GM18502 (cell line): Measurements from ENCODE around the gene TMEM208.

Experiments used
- ATAC-seq: cut with Tn5 transposase; IDR thresholded peaks from one replicate; pipeline ENCODE4 v1.9.1; 2021; ENCODE audit warnings: mild to moderate bottlenecking; ENCODE audit not compliant: unreplicated experiment, poor library complexity

Gene TMEM208

DNA sequence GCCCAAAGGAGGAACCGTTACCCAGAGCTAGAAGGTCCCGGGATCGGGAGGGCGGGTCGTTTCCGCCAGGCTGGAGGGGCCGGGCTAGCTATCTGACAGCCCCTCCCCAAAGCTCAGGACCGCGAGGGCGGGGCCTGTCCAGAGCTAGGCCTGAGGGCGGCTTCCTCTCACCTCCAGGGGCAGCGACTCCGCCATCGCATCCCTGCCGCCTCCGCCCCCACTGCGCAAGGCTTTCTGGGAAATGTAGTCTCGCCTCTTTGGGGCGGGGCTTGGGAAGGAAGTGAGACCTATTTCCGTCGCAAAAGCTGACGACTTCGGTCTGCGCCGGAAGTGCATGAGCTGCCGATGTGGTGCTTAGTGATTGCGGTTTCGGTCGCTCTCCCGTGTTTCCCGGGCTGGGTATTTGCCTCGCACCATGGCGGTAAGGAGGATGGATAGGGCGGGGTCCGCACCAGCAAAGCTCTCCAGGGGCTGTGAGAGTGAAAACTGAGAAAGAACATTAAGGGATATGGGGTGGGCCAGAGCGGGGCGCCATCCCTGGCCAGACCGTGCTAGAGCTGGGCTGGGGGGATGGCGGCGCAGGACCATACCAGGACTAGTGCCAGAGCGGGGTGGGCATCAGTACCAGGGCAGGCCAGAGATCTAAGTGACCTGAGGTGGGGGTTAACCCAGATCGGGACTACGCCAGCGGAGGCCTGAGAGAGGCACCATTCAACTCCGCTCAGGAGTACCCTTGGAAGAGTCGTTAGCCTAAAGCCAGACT lies at the start of gene TMEM208:
TSS of gene TMEM208 (plus strand) at position 327 of the 763 bp plus-strand sequence. CDS start at position 416, 89 bp downstream.
- peak; percentile 96 for ATAC-seq

DNA sequence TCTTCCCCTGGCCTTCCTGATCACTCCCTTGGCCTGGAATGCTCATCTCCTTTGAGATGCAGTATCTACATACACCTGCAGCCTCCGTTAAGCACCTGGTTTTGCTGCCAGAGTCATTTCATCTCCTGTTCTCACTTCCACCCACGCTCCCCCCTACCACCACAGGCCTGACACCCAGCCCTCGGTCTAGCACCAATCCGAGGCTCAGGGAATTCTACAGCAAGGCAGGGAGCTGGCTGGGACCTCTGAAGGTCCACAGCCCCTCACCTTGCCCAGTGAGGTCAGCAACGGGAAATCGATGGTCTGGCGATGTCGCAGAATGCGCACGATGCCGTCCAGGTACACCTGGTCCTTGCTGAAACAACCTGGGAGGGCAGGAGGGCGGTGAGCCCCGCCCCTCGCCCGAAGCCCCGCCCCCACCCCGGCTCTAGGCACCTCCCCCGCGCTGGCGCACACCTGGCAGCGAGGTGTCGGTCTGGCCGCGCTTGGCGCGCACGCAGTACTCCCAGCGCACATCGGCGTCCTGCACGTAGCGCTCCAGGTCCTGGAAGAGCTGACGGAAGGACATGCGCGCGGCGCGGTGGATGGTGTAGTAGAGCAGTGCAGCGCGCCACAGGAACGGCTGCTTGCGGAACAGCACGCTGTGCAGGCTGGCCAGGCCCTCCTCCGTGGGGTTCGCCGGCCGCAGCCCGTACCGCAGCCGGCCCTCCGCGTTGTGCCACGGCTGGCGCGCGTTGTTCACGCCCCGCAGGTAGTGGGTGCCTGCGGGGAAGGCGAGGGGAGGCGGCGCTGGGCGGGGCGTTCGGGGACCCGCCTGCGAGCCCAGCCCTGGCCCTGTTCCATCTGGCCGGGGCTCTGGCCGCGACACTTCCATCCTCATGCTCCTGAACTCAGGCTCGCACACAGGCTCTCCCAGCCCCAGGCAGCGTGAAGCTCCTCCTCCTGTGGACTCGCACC lies 48.9 kb upstream of the TMEM208 start:
- ATAC-seq = no peak

DNA sequence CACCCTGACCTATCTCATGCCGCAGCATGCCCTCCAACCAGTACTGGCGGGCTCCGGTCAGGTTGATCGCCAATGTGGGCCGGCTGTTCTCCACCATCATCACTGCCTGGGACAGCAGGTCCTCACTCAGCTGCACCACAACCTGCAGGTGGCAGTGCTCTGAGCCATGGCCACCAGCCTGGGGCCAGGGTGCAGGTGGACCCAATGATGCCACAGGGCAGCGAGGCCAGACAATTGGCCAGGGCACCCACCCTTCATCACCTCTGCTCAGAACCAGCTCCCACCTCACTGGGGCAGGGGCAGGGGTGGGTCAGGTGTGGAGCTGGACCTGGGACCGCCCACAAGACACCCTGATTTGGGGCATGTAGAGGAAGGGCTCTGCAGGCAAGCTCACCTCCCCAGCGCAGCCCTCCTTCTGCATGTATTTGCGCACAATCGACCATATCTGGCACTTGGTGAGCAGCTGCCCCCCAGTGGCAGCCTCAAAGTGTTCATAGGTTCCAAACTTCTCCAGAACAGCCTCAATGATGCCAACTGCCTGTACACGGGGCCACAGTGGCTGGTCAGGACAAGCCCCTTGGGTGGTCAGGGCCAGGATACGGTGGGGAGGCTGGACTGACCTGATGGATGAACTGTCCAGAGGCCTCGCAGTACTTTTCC lies 47.4 kb upstream of the TMEM208 start:
- no peak for ATAC-seq

DNA sequence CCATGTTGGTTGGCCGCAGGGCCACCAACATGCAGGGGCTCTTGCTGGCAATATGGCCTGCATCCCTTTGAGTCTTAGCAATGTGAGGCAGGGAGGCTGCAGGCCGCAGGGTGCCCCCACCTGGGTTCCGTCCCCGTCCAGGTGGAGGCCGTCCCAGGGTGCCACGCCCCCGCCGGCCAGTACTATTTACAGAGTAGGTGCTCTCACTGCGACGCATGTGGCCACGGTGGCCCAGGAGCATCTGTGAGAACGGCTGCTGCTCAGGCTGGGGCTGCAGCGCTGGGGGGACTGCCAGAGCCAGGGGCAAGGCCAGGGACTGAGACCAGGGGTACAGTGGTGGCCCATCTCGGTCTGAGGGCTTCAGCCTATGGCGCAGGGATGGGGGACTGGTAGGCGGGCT lies 46.8 kb upstream of the TMEM208 start:
- ATAC-seq = no peak

DNA sequence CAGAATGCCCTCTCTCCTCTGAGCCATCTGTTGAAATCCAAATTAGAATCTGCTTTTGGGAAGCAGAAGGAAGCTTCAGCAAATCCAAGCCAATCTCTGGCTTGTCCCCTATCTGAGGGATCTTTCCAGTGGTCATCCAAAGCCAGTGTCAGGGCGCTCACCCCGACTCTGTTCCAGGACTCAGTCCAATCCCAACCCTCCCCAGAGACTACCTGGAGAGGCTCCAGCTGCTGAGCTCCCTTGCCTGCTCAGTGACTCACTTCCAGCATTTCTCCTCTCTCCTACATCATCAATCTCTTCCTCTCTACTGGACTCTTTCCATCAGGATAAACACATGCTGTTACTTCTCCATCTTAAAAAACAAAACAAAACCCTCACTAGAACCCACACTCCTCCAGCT lies 45.6 kb upstream of the TMEM208 start:
- ATAC-seq = no peak

DNA sequence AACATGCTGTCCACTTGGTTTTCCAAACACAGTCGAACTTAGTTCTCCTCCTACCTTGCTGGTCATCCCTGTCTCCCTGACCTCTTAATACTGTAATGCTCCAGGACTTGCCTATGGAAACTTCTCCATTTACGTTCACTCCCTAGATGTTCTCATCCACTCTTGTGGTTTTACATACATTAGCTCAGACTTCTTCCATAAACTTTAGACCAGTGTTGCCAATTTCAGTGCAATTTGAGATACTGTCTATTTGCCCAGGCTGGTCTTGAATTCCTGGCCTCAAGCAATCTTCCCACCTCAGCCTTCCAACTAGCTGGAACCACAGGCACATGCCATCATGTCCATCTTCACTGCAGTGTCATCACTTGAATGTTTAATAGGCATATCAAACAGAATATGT lies 44.6 kb upstream of the TMEM208 start:
- ATAC-seq = no peak

DNA sequence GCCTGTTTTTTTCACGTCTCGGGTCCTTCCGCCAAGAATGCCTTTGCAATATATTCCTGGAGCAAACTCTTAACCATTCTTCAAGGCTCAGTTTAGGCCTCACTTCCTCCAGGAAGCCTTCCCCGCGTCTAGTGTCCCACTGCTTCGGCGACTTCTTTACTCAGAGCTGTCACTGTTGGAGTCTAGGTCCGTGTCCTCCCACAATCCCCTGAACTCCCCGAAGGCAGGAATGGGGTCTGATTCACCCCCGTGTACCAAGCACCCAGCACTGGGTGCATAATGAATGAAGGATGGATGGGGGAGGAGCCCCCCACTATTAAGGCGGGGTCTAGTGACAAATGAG lies 43.7 kb upstream of the TMEM208 start:
- no peak for ATAC-seq

DNA sequence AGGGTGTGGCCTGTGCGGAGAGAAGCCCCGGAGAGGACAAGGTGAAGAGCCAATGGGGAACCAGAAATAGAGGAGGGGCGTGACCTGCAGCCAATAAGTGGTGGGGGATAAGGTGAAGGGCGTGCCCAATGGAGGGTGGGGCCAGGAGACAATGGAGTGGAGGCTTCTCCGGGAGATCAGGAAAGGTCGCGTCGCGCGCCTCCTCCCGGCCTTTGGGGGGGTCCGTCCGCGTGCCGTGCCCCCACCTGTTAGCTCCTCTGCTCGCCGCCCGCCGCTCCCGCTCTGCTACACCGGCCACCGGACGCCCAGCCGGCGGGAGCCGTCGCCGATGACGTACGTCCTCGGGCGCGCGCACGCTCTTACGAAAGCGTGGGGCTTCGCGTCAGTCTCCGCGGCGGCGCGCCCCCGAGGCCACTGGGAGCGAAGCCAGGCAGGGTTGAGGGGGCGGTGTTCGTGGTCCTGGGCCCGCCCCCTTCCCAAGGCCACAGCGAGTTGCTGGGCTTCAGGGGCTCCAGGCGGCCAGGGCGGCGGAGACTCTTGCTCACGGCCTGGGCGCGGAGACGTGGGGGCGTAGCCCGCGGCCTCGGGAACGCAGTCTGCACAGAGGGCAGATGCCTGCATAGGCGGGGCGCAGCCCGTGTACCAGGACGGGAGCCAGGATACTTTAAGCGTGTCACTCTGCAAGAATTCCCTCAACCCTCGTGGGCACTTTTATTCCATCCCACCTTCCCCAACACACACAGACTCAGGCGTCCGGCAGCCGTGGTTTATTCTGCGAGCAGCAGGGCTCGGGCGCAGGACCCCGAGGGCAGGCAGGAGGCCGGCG lies 43.1 kb upstream of the TMEM208 start, which contains the start of gene MATCAP1:
TSS of gene MATCAP1 (minus strand) at position 337 of the 826 bp plus-strand sequence. CDS start 3,353 bp downstream, outside the sequence.
- peak; percentile 92 for ATAC-seq

DNA sequence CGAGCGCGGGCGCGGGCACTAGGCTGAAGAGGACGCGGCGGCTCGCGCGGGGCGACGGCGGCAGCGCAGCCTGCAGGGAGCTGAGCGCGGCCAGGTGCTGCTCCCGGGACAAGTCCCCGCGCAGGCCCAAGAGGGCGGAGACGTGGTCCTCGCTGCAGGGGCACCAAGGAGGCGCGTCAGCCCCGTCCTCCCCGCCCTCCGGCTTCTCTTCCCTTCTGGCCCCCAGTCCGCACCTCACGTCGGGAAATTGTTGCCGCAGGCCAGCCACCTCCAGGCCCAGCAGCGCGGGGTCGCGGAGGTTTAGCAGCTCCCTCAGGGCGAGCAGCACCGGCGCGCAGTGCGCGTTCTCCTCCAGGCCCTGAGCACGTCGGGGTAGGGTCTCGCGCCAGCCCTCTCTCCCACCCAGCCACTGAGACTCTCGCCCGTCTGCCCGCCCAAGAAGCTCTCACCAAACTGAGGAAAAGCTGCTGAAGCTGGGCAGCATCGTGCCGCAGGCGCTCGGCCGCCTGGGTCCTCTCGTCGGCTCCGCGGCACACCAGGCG lies 42.4 kb upstream of the TMEM208 start:
- no peak for ATAC-seq

DNA sequence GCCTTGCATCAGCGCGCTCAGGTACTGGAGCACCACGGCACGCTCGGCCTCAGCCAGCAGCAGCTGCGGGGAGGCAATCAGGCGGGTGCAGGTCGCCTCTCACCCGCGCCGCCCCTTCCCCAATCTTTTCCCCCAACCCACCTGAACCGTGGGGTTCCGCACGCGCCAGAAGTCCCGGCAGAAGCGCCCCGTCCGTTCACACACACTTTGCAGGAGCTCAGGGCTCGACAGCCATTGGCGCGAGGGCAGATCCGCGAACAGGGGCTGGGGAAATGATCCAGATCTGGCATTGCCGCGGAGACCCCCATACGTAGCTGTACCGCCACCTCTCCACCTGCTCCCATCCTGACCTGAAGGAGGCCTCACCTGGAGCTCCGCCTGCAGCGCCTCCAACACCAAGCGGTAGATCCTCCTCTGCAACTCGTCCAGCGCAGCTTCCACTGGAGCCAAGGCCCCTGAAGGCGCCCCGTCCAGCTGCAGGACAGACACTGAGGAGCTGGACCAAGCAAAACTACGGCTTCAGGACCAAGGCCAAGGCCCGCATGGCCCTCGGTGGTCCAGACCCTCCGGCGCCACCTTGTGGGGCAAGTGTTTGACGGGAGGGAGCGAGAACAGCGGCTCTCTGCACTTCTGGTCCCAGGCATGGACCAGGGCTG lies 41.8 kb upstream of the TMEM208 start:
- no peak for ATAC-seq

DNA sequence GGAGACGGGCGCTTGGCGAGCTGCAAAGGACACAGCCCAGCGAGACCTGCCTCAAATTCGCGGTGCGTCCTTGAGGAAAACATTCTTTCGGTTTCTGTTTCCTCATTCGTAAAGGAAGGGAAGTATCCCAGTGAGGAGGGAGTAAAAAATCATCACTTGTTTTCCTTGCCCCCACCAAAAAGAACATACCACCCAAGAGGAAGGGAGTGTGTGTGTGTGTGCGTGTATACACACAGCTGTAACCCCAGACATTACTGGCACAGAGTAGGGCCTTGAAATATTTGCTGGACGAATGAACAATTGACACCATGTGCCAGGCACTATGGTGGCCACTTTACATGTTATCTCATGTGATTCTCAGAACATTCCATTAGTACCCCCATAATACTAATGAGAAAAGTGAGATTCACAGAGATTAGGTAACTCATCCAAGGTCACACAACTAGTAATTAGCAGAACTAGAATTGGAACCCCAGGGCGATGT lies 41.2 kb upstream of the TMEM208 start:
- ATAC-seq = no peak

DNA sequence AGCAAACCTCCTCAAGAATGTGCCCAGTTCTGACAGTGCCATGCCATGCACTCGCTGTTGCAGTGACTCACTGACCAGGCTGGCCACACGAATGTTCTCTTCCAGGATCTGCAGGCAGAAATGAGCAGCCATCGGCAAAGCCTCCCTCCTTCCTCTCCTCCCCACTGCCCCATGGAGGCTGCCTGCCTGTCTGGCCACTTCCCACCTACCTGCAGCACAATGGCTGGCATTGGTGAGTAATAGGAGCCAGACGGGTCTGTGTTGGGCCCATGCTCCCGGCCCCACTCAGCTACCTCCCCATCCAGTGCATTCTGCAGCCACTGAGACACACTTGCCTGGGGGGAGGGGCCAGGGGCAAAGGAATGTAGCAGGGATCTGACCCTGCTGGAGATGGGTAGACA lies 40.4 kb upstream of the TMEM208 start:
- ATAC-seq = no peak

DNA sequence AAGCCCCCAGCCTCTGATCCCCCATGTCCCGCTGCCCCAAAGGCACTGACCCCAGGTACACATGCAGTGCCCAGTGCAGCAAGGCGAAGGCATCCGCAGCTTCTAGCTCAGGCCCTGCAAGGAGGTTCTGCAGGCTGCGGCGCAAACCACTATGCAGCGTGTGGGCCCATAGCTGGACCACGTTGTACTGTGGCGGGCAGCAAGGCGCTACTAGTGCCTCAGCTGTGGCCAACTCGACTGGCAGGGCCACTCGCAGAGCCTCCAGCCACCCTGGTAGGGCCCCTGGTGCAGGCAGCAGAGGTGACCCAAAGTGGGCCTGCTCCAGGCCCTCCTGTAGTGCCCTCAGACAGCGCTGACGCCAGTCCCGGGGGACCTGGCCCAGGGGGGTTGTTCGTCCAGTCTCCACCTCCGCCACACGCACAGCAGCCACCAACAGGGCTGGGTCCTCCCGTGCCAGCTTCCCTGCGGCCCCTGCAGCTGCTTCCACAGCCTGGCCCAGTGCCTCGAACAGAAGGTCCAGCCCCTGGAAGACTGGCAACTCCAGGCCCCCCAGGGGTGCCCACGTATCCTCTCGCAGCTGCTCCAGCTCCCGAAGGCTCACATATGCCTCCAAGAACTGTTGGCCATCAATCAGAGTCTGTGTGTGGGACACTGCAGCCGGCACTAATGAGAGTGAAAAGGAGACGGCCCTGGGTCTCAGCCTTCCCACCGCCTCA lies 39.6 kb upstream of the TMEM208 start:
- no peak for ATAC-seq

DNA sequence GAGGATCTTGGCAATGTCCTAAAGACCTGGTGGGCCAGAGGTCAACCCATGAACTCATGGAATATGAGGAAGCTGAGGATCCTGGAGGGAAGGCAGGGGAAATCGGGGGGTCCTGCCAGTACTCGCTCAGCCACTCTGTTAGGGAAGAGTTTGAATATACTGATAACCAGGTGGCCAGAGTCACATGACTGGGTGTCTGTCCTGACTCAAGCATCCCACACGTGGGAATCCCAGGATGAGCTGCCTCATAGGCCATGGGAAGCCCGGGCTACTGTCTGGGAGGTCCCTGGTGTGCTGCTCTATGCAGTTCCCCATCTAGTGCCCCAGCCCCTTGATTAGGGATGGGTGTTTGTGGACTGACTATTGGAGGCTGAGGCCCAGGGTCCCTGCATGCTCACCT lies 38.6 kb upstream of the TMEM208 start:
- no peak for ATAC-seq

DNA sequence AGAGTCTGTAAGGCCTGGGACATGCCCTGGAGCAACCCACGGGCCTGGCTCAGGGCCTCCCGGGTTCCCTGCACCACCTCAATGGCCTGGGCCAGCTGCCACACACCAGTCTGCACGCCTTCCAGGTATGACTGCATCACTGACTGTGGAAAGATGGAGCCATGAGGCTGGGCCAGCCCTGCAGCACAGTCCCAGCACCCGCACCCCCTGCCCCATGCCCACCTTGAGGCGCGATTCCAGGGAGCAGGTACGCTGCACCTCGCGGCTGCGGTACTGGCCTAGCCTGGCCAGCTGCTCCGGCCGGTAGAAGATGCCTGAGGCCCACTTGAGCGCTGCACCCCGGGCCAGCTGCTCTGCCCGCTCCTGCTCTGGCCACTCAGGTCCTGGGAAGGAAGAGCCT lies 38.1 kb upstream of the TMEM208 start:
- ATAC-seq = no peak

DNA sequence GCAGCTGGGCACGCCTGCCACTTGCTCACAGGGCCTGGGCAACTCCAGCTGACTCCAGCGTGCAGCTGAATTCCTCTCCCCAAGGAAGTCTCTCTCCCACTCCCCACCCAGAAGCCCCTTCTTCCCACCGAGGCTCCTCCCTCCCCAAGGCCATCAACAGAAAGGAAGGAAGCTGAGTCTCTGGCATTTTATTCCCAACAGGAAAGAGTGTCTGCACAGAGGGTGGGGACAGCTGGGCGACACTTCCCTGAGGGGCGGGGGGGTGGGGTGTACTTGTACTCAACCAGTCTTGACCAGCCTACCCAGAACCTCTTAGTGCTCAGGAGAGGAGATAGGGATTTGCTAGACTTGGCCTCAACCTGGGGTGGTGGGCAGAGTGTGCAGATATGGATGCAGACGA lies 36.9 kb upstream of the TMEM208 start, which contains the start of gene EXOC3L1:
TSS of gene EXOC3L1 (minus strand) at position 96 of the 400 bp plus-strand sequence. CDS start 460 bp downstream, outside the sequence.
- no peak for ATAC-seq

DNA sequence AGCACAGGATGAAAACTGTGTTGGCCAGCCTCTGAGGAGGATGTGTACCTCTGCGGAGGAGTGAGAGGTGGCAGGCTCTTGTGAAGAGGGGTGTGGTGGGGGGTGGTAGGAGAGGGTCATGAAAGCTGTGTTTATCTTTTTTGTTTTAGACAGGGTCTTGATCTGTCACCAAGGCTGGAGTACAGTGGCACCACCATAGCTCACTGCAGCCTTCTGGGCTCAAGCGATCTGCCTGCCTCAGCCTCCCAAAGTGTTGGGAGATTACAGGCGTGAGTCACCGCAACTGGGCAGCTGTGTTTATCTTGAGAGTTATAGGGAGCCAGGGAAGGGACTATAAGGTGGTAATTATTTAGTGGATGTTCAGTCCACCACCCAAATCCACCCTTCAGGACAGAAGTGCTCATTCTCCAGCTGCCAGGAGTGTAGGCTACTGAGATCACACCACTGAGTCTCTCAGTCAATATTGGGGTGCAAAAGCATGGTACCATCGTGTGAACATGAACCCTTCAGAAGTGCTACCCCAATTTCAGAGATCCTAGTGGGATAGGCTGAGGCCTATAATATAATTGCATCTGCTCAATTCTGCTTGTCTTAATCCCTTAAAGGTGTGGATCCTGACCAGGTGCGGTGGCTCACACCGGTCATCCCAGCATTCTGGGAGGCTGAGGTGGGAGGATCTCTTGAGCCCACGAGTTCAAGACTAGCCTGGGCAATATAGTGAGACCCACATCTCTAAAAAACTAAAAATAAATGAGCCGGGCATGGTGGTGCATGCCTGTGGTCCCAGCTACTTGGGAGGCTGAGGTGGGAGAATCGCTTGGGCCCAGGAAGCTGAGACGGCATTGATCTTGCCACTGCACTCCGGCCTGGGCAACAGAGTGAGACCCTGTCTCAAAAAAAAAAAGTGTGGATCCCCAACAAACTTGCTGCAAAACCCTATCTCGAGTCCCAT lies 36.2 kb upstream of the TMEM208 start:
- ATAC-seq = no peak
